ENCODE data around the gene SLC44A3.

SLC44A3 gene

GRCh38 chr1:94899756-94900155, 79.6 kb downstream of the SLC44A3 start:
- no peak overlapping the region for H3K4me3 ChIP-seq (ENCODE audit: low read length, poor library complexity, severe bottlenecking)
- no peak overlapping the region for H2AFZ ChIP-seq (ENCODE audit: low read length)
- peaks cover 34% of the 10 kb centered on the region; the same call in 1 of the 2 replicates for H3K36me3 ChIP-seq (ENCODE audit: insufficient read depth, low read length)
- H3K27me3 ChIP-seq (ENCODE audit: insufficient read depth, low read length, poor library complexity, severe bottlenecking): no peaks in the 10 kb centered on the region
- H3K9me3 ChIP-seq (ENCODE audit: insufficient read depth, low read depth, low read length): no peaks in the 10 kb centered on the region
- no peak overlapping the region for H3K4me2 ChIP-seq (ENCODE audit: low read depth, low read length, poor library complexity, severe bottlenecking)
- no peaks in the 10 kb centered on the region for H3K79me2 ChIP-seq (ENCODE audit: insufficient read depth, low read length)
- no peak overlapping the region for H3K9ac ChIP-seq (ENCODE audit: low read depth, low read length, poor library complexity, severe bottlenecking)
- TF ChIP-seq EZH2phosphoT487 (IDR thresholded peaks at IDR 0.05; ENCODE audit: borderline replicate concordance): no peak
- TF ChIP-seq, protein P1, sequence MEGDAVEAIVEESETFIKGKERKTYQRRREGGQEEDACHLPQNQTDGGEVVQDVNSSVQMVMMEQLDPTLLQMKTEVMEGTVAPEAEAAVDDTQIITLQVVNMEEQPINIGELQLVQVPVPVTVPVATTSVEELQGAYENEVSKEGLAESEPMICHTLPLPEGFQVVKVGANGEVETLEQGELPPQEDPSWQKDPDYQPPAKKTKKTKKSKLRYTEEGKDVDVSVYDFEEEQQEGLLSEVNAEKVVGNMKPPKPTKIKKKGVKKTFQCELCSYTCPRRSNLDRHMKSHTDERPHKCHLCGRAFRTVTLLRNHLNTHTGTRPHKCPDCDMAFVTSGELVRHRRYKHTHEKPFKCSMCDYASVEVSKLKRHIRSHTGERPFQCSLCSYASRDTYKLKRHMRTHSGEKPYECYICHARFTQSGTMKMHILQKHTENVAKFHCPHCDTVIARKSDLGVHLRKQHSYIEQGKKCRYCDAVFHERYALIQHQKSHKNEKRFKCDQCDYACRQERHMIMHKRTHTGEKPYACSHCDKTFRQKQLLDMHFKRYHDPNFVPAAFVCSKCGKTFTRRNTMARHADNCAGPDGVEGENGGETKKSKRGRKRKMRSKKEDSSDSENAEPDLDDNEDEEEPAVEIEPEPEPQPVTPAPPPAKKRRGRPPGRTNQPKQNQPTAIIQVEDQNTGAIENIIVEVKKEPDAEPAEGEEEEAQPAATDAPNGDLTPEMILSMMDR (conservative IDR thresholded peaks at IDR 0.05; ENCODE audit: low read length): no peak
- H3F3A ChIP-seq (ENCODE audit: low read depth): no peaks in the 10 kb centered on the region
- H3K9me2 ChIP-seq (replicated peaks; ENCODE audit: low read depth, low read length): no peaks in the 10 kb centered on the region
- peaks cover 12% of the 10 kb centered on the region for H3K4me1 ChIP-seq (ENCODE audit: insufficient read depth, low read length, poor library complexity, severe bottlenecking)
- H4K20me1 ChIP-seq (ENCODE audit: insufficient read depth, low read length, poor library complexity, severe bottlenecking): no peaks in the 10 kb centered on the region

DNA sequence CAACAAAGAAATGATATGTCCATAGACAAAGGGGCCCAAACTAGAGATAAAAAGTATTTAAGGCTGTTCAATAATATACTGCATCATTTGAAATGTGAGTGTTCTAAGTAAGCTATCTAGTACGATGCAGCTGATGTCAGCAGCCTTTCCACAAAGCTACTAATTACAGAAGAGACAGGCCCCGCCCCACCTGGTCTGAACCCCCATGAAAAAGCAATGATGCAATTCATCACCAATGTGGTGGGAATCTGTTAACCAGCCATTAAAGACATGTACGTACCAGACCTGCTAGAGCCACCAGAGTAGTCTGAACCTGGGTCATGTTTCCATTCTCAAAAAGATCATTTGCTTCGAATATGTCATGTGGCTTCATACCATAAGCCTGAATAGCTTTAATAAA, 81.7 kb downstream of the SLC44A3 start:
- Histone ChIP-seq H3F3A (ENCODE audit: low read depth) (no peaks in the 10 kb centered on the region), H3K9ac (ENCODE audit: low read depth, low read length, poor library complexity, severe bottlenecking) (no peak overlapping the region), H3K79me2 (ENCODE audit: insufficient read depth, low read length) (peaks cover 6% of the 10 kb centered on the region; the same call in 1 of the 2 replicates), H4K20me1 (ENCODE audit: insufficient read depth, low read length, poor library complexity, severe bottlenecking) (no peaks in the 10 kb centered on the region), H3K27me3 (ENCODE audit: insufficient read depth, low read length, poor library complexity, severe bottlenecking) (no peaks in the 10 kb centered on the region), H3K4me3 (ENCODE audit: low read length, poor library complexity, severe bottlenecking) (no peak overlapping the region), H3K4me2 (ENCODE audit: low read depth, low read length, poor library complexity, severe bottlenecking) (no peak overlapping the region), H3K4me1 (ENCODE audit: insufficient read depth, low read length, poor library complexity, severe bottlenecking) (peaks cover 12% of the 10 kb centered on the region), H2AFZ (ENCODE audit: low read length) (no peak overlapping the region), H3K9me2 (replicated peaks; ENCODE audit: low read depth, low read length) (no peaks in the 10 kb centered on the region), H3K36me3 (ENCODE audit: insufficient read depth, low read length) (peaks cover 23% of the 10 kb centered on the region; the same call in 1 of the 2 replicates), H3K9me3 (ENCODE audit: insufficient read depth, low read depth, low read length) (no peaks in the 10 kb centered on the region)
- TF ChIP-seq, protein P1 (conservative IDR thresholded peaks at IDR 0.05; ENCODE audit: low read length): no peak
- no peak for TF ChIP-seq EZH2phosphoT487 (IDR thresholded peaks at IDR 0.05; ENCODE audit: borderline replicate concordance)

GRCh38 chr1:94903280-94904009, 83.3 kb downstream of the SLC44A3 start:
- no peak overlapping the region for H3K4me2 ChIP-seq (ENCODE audit: low read depth, low read length, poor library complexity, severe bottlenecking)
- H3K9me3 ChIP-seq (ENCODE audit: insufficient read depth, low read depth, low read length): no peaks in the 10 kb centered on the region
- H4K20me1 ChIP-seq (ENCODE audit: insufficient read depth, low read length, poor library complexity, severe bottlenecking): no peaks in the 10 kb centered on the region
- H2AFZ ChIP-seq (ENCODE audit: low read length): no peak overlapping the region
- H3K36me3 ChIP-seq (ENCODE audit: insufficient read depth, low read length): peaks cover 16% of the 10 kb centered on the region; the same call in 1 of the 2 replicates
- no peaks in the 10 kb centered on the region for H3F3A ChIP-seq (ENCODE audit: low read depth)
- H3K79me2 ChIP-seq (ENCODE audit: insufficient read depth, low read length): peaks cover 12% of the 10 kb centered on the region
- no peak overlapping the region for H3K9ac ChIP-seq (ENCODE audit: low read depth, low read length, poor library complexity, severe bottlenecking)
- H3K4me3 ChIP-seq (ENCODE audit: low read length, poor library complexity, severe bottlenecking): no peak overlapping the region
- H3K4me1 ChIP-seq (ENCODE audit: insufficient read depth, low read length, poor library complexity, severe bottlenecking): peaks cover 11% of the 10 kb centered on the region
- no peaks in the 10 kb centered on the region for H3K9me2 ChIP-seq (replicated peaks; ENCODE audit: low read depth, low read length)
- TF ChIP-seq, protein P1 (conservative IDR thresholded peaks at IDR 0.05; ENCODE audit: low read length): no peak
- TF ChIP-seq EZH2phosphoT487 (IDR thresholded peaks at IDR 0.05; ENCODE audit: borderline replicate concordance): no peak
- no peaks in the 10 kb centered on the region for H3K27me3 ChIP-seq (ENCODE audit: insufficient read depth, low read length, poor library complexity, severe bottlenecking)

Data from Loucy (cell line).